ENCODE results near the gene ESR1. TPM values are rescaled to one million over a fixed set of nuclear protein-coding genes. Genes with fewer than 3 reads are reported as not detected.

Gene ESR1
- total and polyA plus RNA-seq, 11 donors, result 0.15 to 3.5 (median 0.93) TPM

- intact Hi-C loops (cut with DNase I), result loop anchor here in 1 of 10 donors (10.0 kb wide), 1 partner anchor 74 kb away; no protein-coding TSS in a partner anchor
- H3K36me3 ChIP-seq, result peaks cover 0 to 83% (median 57%) of the 10 kb centered on the region in 9 donors
- no peak overlapping the region for H3K4me3 ChIP-seq
- H3K9me3 ChIP-seq, result no peaks in the 10 kb centered on the region
- WGBS, 4 donors, result 73 to 84% (median 79%) methylated on average over 13 of the region's 13 CpGs
- ATAC-seq (peak in 2 of 4 donors; percentile 7 to 8), DNase-seq (no peak)
- no peaks in the 10 kb centered on the region for H3K27me3 ChIP-seq
- H3K4me1 ChIP-seq, result peaks cover 0 to 32% (median 11%) of the 10 kb centered on the region in 12 donors
- TF ChIP-seq POLR2A (IDR thresholded peaks at IDR 0.05), result no peak
- no peak for TF ChIP-seq CTCF (IDR thresholded peaks at IDR 0.05)
- peak overlapping the region in 11 of 12 donors; percentile 7 to 72 (median 52) for H3K27ac ChIP-seq
Measured at GRCh38 chr6:152170702-152171667, 363.5 kb downstream of the ESR1 start.

DNA sequence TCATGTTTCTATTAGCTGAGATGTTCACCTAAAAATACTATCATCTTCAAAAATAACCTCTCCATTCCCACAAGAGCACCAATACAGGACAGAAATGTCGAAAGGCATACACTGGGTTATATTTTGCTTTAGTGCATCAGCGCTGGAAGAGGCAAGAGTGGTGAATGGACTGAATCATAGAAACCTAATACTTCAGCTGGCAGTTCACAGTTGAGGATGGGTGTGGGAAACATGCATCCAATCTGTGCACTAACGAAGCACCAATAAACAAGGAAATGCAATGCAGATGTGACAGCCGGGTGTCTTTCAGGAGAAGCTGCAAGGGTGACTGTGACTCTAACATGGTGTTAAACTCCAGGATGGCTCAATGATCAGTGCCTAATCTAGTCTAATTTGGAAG, 365.8 kb downstream of the ESR1 start:
- no peaks in the 10 kb centered on the region for H3K27me3 ChIP-seq
- intact Hi-C loops (cut with DNase I), result loop anchor here in 1 of 10 donors (10.0 kb wide), 1 partner anchor 71 kb away; no protein-coding TSS in a partner anchor
- H3K4me3 ChIP-seq, result no peak overlapping the region
- peaks cover 0 to 30% (median 10%) of the 10 kb centered on the region in 12 donors for H3K4me1 ChIP-seq
- peak overlapping the region in 1 of 12 donors; percentile 8 for H3K27ac ChIP-seq
- ATAC-seq (no peak), DNase-seq (no peak)
- H3K9me3 ChIP-seq, result no peaks in the 10 kb centered on the region
- TF ChIP-seq CTCF (IDR thresholded peaks at IDR 0.05) (no peak), POLR2A (IDR thresholded peaks at IDR 0.05) (no peak)
- H3K36me3 ChIP-seq, result peaks cover 0 to 83% (median 67%) of the 10 kb centered on the region in 9 donors
- WGBS, 4 donors, result 69 to 82% (median 79%) methylated on average over 4 of the region's 4 CpGs

DNA sequence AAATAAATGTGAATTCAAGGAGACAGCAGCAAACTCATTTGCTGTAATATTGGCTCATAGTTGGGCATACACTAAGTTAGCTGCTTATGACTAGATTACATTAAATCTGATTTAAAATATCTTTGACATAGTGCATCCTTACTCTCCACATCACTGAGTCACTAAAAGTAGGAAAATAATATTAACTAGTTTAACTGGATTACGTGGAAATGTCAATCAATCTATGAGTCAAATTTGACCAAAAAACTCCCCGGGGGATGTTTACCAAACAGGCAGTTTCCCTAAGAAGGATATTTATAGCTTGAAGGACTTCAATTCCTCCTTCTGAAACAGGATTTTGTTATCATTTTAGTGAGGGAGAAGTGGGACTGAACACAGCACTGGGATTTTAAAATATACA, 366.5 kb downstream of the ESR1 start:
- H3K27ac ChIP-seq, result peak overlapping the region in 2 of 12 donors; percentile 2
- TF ChIP-seq POLR2A (IDR thresholded peaks at IDR 0.05), result no peak
- ATAC-seq (no peak), DNase-seq (no peak)
- H3K4me3 ChIP-seq, result no peak overlapping the region
- no peaks in the 10 kb centered on the region for H3K27me3 ChIP-seq
- peaks cover 0 to 87% (median 71%) of the 10 kb centered on the region in 9 donors for H3K36me3 ChIP-seq
- peaks cover 0 to 27% (median 8%) of the 10 kb centered on the region in 12 donors for H3K4me1 ChIP-seq
- no peaks in the 10 kb centered on the region for H3K9me3 ChIP-seq
- intact Hi-C loops (cut with DNase I), result loop anchor here in 1 of 10 donors (10.0 kb wide), 1 partner anchor 71 kb away; no protein-coding TSS in a partner anchor
- WGBS, 4 donors, result 72 to 87% (median 81%) methylated on average over 2 of the region's 2 CpGs

DNA sequence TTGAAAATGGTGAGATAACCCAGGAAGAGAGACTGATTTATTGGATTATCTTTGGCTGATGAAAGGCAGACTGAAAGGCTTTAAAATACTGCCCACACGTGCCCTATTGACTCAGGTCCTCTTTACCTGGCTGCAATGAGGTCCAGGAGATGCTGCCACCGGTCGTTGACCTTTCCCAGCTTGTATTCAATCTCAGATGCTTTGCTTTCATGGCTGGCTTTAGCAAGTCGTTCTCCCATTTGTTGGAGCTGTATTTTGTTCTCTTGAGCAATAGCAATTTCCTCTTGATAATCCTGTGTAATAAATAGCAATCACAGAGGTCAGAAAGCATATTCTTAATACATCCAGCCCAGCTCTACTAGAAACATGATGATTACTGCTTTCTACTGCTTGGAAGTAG, 368.8 kb downstream of the ESR1 start:
- intact Hi-C loops (cut with DNase I), result loop anchor here in 1 of 10 donors (10.0 kb wide), 1 partner anchor 69 kb away; no protein-coding TSS in a partner anchor
- H3K9me3 ChIP-seq, result no peaks in the 10 kb centered on the region
- WGBS, 4 donors, result 67 to 81% (median 74%) methylated on average over 4 of the region's 4 CpGs
- ATAC-seq (peak in 1 of 4 donors; percentile 24), DNase-seq (no peak)
- no peak for TF ChIP-seq CTCF (IDR thresholded peaks at IDR 0.05)
- no peak for TF ChIP-seq POLR2A (IDR thresholded peaks at IDR 0.05)
- no peak overlapping the region for H3K4me3 ChIP-seq
- peaks cover 0 to 92% (median 70%) of the 10 kb centered on the region in 9 donors for H3K36me3 ChIP-seq
- no peak overlapping the region for H3K27ac ChIP-seq
- H3K27me3 ChIP-seq, result no peaks in the 10 kb centered on the region
- H3K4me1 ChIP-seq, result peaks cover 0 to 22% (median 6%) of the 10 kb centered on the region in 12 donors
